ENCODE measurements around the gene A1BG.

Gene A1BG

DNA sequence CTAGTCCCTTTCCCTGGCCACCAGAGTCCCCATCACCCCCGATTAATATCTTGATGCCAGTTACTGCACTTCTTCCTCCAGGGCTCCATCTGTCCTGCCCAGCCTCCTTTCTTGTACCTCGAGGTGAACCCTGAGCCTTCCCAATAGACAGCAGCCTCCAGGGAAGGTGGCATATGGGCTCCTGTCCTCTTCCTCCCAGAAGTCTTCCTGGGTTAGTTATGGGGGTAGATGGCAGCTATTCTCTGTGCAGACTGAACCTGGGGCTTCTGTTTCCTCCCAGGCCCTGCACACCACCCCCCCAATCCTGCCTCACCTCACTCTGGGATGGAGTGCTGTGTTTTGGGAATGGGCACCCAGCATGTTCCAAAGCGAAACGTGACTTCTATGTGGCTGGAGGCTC lies 44.8 kb upstream of the A1BG start:
- TF ChIP-seq, protein P1, sequence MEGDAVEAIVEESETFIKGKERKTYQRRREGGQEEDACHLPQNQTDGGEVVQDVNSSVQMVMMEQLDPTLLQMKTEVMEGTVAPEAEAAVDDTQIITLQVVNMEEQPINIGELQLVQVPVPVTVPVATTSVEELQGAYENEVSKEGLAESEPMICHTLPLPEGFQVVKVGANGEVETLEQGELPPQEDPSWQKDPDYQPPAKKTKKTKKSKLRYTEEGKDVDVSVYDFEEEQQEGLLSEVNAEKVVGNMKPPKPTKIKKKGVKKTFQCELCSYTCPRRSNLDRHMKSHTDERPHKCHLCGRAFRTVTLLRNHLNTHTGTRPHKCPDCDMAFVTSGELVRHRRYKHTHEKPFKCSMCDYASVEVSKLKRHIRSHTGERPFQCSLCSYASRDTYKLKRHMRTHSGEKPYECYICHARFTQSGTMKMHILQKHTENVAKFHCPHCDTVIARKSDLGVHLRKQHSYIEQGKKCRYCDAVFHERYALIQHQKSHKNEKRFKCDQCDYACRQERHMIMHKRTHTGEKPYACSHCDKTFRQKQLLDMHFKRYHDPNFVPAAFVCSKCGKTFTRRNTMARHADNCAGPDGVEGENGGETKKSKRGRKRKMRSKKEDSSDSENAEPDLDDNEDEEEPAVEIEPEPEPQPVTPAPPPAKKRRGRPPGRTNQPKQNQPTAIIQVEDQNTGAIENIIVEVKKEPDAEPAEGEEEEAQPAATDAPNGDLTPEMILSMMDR (IDR thresholded peaks at IDR 0.05; ENCODE audit: low read depth, low read length): no peak

DNA sequence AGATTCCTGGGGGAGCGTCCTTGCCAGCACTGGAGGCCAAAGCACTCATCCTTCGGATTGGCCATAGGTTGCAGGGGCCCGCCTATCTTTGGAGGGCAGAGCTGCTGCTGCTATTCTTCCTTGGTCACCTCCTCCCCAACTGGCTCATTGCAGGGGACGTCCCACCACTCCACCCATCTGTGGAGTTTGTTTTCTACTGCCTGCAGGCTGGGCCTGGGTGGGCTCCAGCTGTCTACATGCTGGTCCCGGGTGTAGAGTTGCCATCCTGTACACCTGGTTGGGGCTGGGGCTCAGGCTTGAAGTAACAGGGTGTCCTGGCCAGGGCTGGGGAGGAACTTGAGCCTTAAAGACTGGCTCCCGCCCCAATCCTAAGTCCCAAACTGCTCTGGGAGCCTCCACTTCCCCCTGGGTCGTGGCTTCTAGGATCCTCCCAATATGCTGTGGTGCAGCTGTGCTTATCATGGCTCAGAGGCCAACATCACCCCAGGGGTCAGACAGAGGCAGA lies 44.3 kb upstream of the A1BG start:
- TF ChIP-seq, protein P1 (IDR thresholded peaks at IDR 0.05; ENCODE audit: low read depth, low read length): no peak

More for the DNA sequence above, 44.8 kb upstream of the A1BG start:
- no peak for DNase-seq (ENCODE audit: extremely low read depth, low read depth)

DNA sequence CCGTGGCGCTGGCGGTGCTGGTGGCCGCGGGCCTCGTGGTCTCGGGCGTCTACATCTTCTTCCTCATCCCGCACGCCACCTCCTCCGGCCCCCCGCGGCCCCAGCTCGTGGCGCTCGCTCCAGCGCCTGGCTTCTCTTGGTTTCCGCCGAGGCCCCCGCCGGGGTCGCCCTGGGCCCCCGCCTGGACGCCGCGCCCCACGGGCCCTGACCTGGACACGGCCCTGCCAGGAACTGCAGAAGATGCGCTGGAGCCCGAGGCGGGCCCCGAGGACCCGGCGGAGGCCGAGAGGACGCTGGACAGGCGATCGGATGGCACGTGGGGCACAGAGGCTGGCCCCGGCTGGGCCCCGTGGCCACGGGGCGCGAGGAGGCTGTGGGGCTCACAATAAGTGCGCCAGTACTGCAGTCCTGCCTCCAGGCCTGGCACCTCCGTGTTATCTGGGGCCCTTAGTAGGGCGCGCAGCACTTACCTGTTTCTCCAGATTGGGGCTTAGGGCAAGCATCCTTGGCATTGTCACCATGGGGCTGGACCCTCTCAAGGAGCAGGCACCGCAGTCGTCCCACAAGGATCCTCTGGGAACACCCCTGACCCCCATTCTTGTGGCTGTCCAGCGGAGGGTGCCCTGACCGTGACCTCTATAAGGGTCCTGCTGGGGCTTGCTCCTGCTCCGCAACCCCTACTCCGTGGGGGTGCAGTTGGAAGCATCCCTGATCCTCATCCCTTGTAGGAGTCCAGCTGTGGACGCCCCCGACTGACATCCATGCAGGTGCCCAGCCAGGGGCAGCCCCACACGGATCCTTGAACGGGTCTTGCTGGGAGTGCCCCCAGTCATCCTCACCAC lies 43.6 kb upstream of the A1BG start:
- TF ChIP-seq, protein P1 (IDR thresholded peaks at IDR 0.05; ENCODE audit: low read depth, low read length): no peak
- no peak for DNase-seq (ENCODE audit: extremely low read depth, low read depth)

More for the DNA sequence above, 44.3 kb upstream of the A1BG start:
- DNase-seq (ENCODE audit: extremely low read depth, low read depth): no peak

DNA sequence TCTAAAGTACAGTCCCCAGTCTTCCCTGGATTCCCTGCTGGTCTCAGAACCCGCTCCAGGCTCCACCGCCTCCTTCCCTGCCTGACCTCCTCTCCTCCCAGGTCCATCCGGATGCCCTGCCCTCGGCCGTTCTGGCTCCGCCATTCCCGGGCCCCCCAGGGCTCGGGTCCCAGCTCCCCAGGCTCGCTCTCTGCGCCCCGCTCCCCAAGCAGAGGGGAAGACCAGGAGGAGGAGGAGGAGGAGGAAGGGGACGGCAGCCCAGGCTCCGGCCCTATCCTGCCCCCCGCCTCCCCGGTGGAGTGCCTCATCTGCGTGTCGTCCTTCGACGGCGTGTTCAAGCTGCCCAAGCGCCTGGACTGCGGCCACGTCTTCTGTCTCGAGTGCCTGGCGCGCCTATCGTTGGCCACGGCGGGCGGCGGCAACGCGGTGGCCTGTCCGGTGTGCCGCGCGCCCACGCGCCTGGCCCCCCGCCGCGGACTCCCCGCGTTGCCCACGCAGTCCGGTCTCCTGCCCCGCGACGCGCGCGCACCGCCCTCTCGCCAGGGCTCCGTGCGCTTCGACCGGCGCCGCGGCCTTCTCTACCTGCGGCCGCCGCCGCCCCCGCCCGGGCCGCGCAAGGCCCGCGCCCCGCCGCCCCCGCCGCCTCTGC lies 42.8 kb upstream of the A1BG start:
- DNase-seq (ENCODE audit: extremely low read depth, low read depth): no peak
- TF ChIP-seq, protein P1 (IDR thresholded peaks at IDR 0.05; ENCODE audit: low read depth, low read length): no peak

DNA sequence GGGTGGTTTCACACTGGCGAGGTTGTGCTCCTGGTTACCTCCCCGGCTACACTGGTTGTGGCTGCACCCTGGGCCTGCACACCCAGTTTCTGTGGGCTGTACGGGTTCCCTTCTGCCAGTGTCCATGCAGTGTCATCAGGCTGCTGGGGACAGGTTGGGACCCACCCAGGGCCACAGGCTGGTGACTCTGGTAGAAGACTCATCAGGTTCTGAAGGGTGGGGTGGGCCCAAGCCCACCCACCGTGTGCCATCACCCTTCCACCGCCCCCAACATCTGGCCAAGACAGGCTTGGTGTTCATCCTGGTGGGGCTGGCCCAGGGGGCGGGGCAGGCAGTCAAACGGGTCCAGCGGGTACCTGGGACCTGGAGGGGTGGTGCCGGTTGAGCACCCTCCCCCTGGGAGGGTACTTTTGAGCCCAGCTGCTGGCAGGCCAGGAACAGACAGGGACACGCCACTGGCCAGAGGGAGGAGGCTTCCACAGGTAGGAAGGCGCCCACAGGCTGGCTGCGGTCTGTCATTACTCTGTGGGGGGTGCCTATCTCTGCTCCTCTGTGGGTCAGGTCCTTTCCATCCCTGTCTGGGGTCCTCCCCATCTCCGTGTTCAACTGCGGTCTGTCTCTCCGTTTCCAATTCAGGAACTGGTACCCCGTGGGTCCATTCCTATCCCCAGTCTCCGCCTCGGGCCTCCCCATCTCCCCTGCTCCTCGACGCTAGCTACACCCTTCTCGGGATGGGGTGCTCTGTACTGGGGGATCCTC lies 42.1 kb upstream of the A1BG start, which contains the start of gene RNF225:
TSS of gene RNF225 (plus strand) at position 437 of the 759 bp plus-strand sequence. CDS start 434 bp downstream, outside the sequence.
- TF ChIP-seq, protein P1 (IDR thresholded peaks at IDR 0.05; ENCODE audit: low read depth, low read length): no peak
- DNase-seq (ENCODE audit: extremely low read depth, low read depth): no peak

DNA sequence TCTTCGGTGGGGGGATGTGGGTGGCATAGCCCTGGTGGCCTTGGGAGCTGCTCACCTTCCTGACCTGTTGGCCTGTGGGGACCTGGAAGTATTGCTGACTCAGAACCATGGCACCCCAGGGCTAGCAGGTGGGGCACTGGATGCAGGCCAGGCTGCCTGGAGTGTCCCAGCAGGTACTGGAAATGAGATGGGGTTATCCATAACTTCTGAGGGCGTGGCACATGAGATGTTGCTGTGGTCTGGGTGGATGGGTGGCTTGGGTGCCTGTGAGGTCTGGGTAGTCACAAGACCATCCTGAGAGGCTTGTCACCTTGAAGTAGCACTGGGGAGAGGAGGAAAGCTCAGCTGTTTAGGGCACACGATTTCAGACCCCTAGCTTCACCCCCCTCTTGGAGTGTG lies 41.5 kb upstream of the A1BG start:
- TF ChIP-seq, protein P1 (IDR thresholded peaks at IDR 0.05; ENCODE audit: low read depth, low read length): no peak
- DNase-seq (ENCODE audit: extremely low read depth, low read depth): no peak
